ENCODE data around the gene SPATS2.

GRCh38 chr12:49348781-49349180, 18.5 kb upstream of the SPATS2 start:
- no peak for TF ChIP-seq CTCF (IDR thresholded peaks at IDR 0.05)
- TF ChIP-seq POLR2A (IDR thresholded peaks at IDR 0.05), result no peak

Measured in transverse colon (tissue), 3 donors.